HG02588 (cell line): ENCODE results near the gene CXCL9.
"Not testable (repeated sequence)": the region's sequence is repeated elsewhere in the genome, so short reads cannot be mapped to it uniquely, and the experiment has no call there.

Experiments
- ATAC-seq: cut with Tn5 transposase; IDR thresholded peaks from one replicate; pipeline ENCODE4 v1.9.1; 2021; ENCODE audit warnings: mild to moderate bottlenecking, moderate library complexity; ENCODE audit not compliant: unreplicated experiment

CXCL9 gene

DNA sequence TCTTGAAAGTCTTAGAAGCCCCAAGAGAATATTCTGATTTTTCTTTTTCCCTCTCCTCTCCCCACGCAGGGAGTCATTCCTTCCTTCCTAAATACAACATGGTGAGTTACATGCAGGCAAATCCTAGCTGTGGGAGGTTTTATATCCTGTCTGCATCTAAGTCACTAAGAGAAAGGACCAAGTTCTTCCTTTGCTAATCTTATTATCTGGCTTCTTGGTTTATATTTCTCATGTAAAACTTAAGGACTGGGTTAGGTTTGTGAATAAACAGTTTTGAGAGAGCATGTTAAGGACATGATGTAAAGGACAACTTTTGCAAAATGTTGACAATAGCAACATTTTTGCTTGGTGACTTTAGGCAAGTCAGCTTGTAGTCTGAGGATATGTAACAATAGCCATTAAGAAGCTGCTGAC is 5.1 kb upstream of the CXCL9 start:
- peak; percentile 1 for ATAC-seq

DNA sequence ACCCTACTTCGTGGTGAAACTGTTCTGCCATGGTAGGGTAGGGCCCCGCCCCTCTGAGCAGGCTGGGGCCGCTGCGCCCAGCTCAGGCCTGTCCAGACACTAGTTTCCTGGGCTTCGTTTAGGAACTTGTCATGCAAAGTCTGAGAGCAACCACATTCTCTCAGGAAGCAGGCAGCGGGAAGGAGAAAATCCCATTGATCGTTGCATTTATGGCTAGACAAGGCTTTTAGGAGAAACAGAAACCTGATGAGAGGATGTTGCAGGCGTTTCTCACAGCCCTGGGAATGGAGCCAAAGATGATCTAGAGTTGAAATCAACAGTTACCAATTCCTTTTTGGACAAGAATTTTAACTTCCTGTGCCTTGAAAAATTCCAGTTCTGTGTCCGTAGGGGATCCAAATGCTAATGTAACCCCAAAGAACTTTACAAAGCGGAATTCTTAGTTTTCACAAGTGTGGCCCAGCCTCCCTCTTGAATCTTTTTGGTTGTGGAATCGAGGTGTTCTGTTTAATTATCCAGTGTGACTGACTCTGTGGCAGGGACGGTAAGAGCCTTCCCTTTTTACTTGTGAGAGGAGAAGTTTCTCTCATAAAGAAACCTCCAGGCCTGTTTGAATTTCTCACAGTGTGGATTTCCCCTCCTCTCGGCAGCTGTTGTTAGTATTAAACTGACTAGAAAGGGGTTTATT is 4.5 kb upstream of the CXCL9 start:
- peak; percentile 62 for ATAC-seq

DNA sequence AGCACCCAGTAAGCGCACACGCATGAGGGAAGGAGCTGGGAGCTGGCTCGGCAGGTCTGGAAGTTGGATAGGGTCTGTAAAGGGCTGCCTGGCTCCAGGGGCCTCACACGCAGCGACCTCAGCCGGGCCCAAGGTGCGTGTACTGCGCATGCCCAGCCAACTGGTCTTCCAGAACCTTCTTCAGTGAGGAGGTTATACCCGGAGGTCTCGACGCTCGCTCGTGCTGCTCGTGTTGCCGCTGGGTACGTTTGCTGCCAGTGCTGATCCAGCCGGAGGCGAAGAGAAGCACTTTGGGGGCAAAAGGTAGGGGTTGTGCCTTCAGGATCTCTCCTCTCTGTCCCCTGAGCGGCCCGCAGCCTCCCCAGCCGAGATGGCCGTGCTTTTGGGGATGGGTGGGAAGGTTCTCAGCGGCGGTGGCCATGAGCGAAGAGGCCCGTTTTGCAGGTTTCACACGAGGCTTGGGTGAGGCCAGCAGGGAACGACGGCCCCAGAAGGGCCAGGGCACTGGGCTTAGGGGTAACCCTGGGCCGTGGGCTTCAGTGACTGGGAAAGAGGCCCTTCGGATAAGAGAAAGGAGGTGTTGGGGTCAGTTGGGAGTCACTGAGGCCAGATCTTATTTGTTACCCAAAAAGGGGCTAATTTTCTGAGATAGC is 3.8 kb upstream of the CXCL9 start:
- no peak for ATAC-seq

DNA sequence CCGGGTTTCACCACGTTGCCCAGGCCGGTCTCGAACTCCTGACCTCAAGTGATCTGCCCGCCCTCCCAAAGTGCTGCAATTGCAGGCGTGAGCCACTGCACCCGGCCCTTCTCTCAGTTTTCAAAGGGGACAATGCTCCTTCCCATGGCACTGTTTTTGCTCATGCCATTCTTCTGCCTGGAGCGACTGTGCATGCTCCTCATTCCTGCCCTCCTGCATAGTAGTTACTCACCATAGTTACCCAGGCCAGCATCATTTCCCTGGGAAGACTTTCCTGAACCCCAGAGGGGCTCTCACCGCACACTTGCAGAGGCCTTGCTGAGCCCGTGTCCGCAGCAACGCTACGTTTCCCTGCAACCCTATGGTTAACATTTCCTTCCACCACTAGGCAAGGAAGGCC is 3.3 kb upstream of the CXCL9 start:
- ATAC-seq: no peak

DNA sequence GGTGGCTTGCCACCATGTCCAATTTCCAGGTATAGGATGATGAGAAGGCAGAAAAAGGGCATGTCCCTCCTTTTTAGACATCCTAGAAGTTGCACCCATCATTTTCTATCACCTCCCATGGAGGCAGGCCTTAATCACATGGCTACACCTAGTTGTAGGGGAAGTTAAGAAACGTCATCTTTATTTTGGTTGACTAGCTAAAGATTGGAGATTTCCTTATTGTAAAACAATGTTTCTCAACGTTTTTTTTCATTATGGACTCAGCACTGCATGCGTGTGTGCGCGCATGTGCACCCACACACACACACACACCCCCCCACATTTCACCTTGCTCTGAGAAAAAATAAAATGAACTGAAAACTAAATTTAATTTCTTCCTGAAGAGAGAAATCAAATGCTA is 2.0 kb upstream of the CXCL9 start:
- ATAC-seq: no peak

DNA sequence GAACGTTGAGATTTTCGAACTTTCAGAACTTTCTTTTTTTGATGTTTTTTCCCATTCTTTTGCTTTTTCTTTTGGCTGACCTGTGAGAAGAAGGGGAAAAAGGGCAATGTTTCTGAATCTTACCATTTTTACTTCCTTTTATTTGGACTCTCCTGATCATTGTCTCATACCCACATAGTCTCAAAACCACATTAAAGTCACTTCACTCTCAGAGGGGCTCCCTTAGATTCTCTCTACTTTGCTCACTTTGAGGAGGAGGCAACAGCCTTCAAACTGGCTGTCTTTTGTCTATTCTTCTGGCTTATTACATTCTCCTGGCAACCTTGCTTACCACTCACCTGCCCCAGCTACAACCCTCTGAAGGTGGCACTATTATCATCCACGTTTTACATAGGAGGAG is 3.7 kb downstream of the CXCL9 start:
- no peak for ATAC-seq

DNA sequence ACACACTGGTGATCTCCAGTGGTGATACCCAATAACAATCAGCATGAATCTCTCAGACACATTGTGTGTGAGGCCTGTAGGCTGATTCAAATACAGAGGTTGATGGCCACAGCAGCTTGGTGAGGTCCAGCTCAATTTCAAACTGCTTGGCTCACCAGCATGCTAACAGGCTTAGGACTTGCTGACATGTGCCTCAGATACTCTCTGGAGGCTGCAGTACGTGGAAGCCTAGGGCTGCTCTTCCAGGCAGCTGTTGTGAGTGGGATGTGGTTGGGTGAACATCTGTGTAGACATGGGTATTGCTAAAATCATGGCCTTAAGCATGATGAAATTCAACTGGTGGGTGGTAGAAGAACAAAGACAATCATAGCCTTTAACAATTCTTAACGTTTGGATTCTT is 4.3 kb downstream of the CXCL9 start:
- no peak for ATAC-seq

DNA sequence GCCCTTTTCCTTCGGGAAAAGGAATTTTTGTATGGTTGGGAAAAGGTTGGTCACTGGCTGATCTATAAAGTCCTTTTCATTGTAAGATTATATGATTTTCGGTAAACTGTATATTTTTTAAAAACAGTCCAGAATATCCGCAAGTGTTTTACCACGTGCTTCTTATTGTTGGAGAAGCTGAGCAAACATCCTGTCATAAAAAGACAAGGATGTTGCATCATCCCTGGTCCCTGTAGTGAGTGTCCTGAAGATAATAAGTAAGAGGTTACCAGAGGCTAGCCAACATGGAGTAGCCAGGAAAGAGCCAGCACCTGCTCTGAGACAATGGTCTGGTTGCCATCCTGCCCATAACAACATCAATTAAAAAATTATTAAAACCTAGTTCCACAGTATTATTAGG is 5.1 kb downstream of the CXCL9 start:
- ATAC-seq: no peak

DNA sequence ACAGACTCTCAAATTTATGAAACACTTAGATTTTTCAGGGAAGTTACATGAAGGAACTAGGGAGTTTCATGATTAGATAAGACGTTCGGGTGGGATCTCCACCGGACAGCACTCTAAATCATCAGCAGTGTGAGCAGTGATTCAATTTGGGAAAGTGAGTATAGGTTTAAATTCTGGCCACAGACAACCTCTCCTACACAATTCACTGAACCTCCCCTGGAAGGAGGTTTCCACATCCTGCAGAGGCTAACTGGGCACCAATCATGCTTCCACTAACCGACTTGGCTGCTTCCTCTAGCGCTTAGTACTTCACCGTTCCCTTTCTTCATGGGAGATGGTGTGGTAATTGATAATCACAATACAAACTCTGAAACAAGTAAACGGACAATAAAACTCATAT is 5.6 kb downstream of the CXCL9 start:
- no peak for ATAC-seq

DNA sequence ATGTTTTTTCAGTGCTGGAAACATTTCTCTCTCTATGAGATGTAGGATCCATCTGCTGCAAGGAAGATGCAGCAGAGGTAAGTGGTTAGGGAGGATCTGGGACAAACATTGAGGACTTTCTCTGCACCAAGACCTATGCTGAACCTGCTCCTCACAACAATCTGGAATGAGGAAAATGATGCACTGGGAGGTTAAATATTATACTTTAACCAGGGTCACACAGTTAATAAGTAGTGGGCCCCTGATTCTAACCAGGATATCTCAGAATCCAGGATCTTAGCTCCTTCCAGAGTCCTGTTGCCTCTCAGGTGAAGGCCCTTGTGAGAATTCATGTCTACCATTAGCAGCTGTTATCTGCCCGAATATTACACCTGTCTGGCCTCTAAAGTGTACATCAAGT is 7.0 kb downstream of the CXCL9 start:
- ATAC-seq: no peak

DNA sequence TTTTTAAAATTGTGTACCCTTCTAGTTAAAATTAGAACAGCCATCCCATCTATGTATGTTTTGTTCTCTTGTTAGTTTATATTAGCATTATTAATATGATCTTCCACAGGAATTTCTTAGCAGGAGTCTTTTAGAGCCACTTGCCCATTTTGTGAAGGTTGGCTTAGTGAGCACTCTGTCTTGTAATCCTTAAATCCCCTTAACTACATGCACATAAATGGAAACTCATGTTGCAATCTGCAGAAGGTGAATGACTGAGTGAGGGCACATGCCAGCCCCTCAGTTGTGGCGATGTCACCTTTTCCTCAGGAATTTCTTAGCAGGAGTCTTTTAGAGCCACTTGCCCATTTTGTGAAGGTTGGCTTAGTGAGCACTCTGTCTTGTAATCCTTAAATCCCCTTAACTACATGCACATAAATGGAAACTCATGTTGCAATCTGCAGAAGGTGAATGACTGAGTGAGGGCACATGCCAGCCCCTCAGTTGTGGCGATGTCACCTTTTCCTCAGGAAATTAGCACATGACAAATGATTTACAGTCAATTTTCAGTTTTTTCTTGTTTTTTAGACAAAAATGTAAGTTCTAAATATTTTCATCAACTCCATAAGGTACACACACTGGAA is 8.7 kb downstream of the CXCL9 start:
- not testable (repeated sequence) for ATAC-seq

DNA sequence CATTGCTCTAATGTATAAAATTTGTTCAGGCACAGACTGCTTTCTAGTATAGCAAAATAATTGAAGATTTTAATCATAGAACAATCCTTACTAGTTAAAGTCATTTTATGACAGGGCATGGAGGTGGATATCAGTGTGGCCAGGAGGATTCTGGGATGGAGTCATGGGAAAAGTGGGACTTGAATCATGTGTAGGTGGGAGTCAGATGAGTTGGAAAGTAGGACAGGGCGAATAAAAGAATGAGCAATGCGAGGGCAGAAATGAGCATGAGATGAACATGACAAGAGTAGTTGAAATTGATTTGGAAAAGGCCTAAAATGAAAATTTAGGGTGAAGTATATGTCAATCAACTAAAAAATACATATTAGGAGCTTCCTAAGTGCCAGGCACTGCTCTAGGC is 9.4 kb downstream of the CXCL9 start:
- ATAC-seq: no peak

DNA sequence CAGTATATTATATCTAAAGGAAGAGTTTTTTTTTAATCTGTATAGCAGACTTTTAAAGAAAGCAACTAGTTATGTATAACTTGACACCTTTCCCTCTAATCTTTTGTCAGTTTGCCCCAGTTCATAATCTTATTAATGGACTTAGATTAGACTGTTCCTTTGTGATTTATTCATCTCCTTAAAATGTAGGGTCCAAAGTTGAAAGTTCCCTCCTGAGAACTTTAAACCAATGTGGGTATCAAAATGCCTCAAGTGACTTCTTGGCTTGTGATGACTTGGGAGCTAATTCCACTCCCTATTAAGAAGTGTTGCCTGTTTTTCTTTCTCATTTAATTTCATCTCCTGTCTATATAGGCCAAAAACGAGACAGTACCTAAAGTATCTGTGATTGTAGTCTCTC is 10.2 kb downstream of the CXCL9 start:
- ATAC-seq: no peak

DNA sequence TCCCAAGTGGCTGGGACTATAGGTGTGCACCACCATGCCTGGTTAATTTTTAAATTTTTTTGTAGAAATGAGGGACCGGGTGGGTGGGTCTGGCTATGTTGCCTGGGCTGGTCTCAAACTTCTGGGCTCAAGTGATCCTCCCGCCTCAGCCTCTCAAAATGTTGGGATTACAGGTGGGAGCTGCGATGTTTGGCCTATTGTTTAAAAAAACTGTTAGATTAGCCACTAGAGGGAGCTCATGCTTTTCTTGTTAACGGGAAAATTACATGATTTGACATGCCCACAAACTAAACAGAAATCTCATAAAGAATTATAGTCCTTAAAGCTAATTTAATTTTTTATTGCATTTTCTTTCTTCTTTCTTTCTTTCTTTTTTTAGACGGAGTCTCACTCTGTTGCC is 11.6 kb downstream of the CXCL9 start:
- no peak for ATAC-seq

DNA sequence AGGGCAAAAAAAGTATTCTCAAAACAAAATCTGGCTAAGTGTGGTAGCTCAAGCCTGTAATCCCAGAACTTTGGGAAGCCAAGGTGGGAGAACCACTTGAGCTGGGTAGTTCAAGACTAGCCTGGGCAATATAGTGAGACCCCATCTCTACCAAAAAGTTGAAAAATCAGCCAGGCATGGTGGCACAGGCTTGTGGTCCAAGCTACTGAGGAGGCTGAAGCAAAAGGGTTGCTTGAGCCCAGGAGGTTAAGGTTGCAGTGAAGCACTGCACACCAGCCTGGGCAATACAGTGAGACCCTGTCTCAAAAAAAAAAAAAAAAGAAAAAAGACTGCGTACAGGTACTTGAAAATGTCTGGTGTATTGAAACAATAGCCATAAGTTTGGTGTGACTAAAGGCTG is 14.8 kb downstream of the CXCL9 start:
- ATAC-seq: no peak

DNA sequence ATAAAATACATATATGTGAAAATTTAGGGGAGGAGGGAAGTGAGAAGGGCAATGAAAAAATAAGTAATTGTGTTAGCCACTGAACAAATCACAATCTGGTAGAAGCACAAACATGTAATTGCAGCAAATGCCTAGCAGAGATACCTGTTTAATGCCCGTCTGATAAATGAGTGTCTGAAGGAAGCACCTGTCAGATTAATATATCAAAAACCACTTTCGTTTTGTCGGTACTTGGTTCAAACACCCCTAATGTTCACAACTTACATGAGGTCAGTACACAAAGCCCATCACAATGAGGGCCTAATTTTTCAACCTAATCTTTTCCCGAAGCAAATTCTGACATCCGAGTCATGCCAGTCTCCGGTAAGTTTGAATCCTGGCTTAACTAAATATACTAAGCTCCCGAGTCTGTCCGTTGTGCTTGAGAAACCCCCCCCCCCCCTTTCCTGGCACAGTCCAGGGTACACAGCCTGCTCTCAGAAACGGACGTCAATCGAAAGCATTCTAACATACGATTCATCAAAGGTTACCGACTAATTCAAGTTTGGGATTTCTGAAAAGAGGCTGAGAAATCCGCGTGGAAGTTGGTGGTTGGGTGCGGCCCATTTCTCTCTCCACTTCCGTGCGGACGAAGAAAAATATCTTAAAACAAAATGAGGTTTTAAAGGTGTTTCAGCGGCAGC is 17.3 kb downstream of the CXCL9 start:
- ATAC-seq: no peak

DNA sequence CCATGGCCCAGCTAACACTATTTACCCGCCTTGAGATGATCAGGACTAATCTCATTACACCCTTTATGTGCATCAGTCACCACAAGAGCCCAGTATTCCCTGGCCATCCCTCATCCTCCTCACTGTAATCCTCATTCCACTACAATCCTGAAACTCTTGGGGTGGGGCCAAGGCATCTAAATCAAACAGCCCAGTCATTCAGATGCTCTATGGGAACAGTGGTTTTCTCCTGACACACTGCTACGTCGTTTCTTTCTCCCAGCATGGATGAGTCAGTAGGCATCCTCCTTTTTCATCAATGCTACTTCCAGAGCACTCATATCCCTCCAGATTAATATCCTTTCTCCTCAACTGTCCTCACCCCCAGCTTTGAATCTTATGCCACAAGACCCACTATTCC is 22.2 kb downstream of the CXCL9 start:
- no peak for ATAC-seq

DNA sequence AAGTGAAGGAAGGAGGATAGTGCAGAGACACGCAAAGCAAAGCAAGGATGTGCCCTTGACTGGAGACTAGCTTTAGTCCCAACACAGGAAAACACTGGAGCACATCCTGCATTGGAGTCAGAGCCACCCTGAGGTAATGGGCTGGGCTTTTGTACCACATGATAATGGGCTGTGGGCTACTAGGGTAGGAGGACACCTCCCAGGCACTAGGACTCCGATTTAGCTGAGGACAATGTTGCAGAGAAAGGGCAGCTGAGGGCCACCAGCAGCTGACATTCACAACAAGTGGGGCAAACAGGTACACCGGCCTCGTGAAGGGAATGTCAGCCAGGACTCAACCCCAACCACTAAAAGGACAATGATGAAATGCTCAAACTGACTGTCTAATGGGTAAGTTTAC is 26.7 kb downstream of the CXCL9 start:
- no peak for ATAC-seq

DNA sequence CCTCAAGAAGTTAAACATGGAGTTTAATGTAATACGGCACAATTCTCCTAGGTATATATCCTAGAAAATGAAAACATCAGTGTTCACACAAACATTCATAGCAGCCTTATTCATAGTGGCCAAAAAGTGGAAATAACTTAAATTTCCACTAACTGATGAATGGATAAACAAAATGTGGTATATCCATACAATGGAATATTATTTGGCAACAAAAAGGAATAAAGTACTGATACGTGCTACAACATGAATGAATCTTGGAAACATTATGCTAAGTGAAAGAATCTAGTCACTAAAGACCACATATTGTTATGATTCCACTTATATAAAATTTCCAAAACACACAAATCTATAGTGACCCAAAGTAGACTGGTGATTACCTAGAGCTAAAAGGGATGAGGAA is 31.1 kb downstream of the CXCL9 start:
- ATAC-seq: no peak

DNA sequence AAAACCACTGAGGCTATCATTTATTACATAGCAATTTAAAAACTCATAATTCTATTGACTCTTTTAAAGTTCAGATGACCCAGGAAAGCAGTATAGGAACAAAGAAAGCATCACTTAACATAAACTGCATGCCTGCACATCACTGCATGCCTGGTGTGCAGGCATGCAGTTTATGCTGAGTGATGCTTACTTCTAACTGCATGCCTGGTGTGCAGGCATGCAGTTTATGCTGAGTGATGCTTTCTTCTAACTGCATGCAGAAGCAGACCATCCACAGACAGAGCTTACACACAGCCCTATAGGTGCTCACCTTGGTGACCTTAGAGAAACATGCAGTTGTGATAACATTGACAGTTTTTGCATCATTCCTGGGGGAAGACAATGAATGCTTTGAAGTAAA is 33.5 kb downstream of the CXCL9 start:
- ATAC-seq: no peak

DNA sequence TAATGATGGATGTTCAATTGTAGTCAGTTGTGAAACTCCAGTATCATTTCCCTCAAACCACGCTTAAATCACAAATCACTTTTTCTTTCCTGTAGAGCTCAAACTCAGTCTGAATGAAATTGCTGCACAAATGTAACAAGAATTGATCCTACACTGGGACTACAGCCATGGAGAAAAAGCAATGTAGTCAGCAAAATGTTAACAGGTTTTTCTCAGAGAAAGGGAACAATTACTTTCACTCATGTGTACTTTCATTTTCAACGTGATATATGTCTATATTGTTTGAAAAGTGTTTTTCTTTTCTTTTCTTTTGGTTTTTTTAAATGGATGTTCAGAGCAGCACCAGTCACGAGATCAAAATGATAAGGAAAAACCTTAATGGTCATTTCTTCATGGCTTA is 39.2 kb downstream of the CXCL9 start:
- no peak for ATAC-seq

DNA sequence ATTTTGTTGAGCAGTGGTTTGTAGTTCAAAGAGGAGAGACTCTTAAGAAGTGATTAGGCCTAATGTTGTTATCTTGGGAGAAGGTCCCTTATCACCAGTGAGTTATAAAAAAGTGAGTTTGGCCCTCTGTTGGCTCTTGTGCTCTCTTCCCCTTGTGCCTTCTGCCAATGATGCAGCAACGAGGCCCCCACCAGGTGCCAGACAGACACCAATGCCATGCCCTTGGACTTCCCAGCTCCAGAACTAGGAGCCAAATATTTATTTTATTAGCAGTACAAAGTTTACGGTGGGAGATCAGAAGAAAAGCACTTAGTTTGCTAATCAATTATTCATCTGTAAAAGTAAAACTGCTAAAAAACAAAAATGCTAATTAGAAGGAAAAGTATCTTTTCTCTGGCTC is 43.8 kb downstream of the CXCL9 start:
- no peak for ATAC-seq
